Stimulated activated CD4-positive, alpha-beta T cell treated with anti-CD3 and anti-CD28 coated beads, TNF-alpha, amount 100 ng/mL, for 1 hour (primary cell): ENCODE measurements around the gene ILK.

ENCODE experiments used
- DNase-seq, 3 donors: peaks; one replicate each; pipeline ENCODE4 v3.0.0-alpha.2; 2020; ENCODE audit warnings: low read depth in 3 of 3, low spot score in 1 of 3

ILK gene

DNA sequence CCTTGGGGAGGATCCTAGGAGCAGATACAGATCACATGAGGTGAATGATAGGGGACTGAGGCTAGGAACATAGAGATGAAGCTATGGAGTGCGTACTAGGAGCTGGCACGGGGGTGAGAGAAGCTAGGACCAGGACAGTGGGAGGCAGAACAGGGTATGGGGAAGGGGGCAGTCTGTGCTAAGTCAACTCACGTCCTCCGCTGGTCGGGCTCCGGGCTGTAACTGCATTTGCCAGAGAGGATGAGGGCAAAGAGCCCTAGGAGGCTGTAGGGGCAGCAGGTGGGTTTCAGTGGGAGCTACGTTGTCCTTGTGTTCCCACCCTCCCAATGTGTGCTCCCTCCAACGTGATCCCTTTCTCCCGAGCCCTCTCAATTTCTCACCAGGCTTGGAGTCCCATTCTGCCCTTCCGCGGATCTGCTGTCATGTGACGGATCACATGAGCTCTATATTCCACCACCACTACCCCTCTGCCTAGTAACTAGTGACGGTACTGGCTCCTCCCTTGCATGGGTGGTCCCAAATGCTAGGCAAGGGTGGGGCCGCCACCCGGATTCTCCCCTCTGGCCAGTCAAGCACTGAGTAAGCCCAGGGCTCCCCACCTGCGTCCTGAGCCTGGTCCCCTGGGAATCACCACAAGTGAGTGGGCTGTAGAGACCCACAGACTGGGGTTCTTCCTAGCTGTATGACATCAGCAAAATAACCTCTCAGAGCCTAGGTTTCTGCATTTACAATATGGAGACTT is 15.6 kb downstream of the ILK start, which contains the start of gene TPP1:
TSS of gene TPP1 (minus strand) at position 419 of the 742 bp plus-strand sequence. CDS start at position 397, 22 bp downstream.
- DNase-seq: peak; percentile 64 to 75 (median 68)

- DNase-seq: no peak
Measured at GRCh38 chr11:6620636-6621035, 17.1 kb downstream of the ILK start.

- DNase-seq: no peak
Measured at GRCh38 chr11:6621711-6622211, 18.2 kb downstream of the ILK start.

DNA sequence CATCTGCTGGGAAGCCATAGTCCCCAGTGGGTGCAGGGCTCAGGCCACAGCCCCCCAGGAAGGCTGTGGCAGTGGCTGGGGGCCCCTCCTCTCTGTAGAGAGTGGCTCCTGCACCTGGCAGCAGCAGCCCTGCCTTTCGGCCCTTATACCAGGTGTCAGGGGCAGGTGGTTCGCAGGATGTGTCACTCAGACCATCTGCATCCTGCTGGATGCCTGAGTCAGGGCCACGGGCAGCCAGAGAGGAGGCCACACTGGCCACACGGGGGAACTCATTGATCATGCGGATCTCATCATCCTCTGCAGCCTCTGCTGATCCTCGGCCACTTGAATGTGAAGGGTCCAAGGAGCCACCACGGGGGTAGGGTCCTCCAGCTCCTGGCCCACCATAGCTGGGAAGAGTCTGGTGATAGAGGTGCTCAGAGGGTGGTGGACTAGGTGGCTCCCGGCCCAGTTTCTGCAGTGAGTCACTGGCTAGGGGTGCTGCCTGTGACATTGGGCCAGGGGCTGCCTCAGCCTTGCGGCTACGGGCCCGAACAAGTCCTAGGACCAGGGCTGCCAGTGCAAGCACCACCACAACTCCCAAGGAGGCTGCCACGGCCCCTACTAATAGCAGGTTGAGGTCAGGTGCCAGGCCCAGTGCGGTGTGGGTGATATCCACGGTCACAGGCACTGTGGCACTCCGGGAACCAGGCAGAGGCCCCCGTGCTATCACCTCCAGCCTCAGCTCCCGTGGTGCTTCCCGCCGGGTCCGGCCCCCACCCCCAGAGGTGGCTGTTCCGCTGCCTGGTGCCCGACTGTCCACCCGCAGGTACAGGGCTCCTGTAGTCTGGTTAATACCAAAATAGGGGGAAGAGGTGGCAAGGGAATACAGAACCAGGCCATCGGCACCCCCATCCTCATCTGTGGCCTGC is 18.9 kb downstream of the ILK start:
- DNase-seq: no peak

DNA sequence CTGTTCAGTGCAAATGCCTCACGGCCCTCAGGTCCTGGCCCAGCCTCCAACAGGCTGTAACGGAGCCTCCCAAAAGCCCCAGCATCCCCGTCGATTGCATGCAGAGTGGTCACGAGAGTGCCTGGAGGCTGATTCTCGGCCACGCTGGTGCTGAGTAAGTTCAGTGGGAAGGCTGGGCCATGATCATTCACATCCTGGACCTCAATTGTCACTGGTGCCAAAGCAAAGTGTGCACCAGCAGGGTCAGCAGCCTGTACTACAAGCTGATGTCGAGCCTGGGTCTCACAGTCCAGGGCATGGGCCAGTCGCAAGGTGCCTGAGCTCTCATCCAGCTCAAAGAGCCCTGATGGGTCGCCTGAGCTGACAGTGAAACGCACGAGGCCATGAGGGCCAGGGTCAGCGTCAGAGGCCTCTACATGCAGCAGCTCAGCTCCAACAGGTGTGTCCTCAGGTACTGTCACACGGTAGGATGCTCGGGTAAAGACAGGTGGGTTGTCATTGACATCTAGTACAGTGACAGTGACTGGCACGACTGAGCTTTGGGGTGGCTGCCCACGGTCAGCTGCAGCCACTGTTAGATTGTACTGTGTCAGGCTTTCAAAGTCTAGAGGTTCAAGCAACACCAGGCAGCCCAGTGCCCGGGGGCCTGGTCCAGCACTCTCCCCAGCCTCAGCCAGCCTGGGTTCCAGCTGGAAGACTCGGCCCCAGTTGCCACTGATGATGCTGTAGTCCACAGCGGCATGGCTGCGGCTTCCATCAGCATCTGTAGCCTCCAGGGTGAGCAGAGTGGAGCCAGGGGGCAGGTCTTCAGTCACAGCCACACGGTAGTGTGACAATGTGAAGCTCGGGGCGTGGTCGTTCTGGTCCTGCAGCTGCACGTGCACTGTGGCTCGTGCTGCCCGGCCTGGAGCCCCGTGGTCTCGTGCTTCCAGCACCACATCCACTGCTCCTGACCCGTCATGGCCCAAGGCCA is 20.1 kb downstream of the ILK start:
- DNase-seq: no peak

GRCh38 chr11:6625156-6625831 is 21.7 kb downstream of the ILK start:
- no peak for DNase-seq

- DNase-seq: no peak
Measured at GRCh38 chr11:6625832-6626420, 22.4 kb downstream of the ILK start.

DNA sequence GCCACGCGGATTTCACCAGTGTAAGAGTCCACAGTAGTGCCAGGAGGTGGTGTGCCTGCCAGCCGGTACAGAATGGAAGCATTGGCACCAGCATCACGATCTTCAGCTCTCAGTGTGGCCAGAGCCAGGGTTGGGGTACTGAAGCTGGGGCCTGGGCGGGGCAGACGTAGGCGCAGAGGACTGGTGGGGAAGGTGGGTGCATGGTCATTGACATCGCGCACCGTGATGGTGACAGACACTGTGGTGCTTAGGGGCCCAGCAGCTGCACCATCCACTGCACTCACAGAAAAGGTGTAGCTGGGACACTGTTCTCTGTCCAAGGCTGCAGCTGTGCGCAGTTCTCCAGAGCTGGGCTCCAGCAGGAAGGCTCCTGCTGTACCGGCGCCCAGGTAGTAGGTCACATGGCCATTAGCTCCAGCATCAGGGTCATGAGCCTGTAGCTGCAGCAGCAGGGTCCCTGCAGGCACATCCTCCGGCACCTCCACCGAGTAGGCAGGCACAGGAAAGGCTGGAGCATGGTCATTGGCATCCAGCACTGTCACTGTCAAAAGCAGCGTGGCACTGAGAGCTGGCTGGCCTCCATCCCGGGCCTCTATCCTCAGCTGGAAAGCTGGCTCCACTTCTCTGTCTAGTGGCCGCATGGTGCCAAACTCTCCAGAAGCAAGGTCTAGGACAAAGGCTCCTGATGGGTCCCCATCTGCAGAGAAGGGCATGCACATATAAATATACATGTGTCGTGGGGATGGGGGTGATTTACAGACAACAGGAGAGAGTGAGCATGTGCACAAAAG is 23.6 kb downstream of the ILK start:
- no peak for DNase-seq

DNA sequence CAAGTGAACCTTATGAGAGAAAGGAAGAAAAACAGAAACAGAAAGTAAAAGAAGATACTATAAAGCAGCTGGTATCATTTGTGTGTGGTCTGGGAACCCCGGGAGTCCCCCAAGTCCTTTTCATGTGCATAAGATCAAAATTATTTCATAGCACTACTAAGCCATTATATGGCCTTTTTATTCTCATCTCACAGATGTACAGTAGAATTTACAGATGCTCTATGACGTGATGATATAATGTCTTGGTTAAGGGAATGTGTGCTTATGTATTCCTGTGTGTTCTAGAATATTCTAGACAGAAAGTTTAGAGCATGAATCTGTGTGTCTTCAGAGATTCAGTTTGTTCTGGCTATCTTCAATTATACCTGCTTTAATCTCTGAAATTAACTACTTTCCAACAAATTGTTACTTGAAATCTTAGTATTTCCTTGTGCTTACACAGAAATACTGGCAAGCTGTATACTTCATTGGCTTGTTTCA is 24.2 kb downstream of the ILK start:
- DNase-seq: no peak

- DNase-seq: no peak
Measured at GRCh38 chr11:6628526-6628925, 25.0 kb downstream of the ILK start.

- no peak for DNase-seq
Measured at GRCh38 chr11:6629573-6629891, 26.0 kb downstream of the ILK start.

GRCh38 chr11:6629892-6630631 is 26.5 kb downstream of the ILK start:
- no peak for DNase-seq

- DNase-seq: no peak
Measured at GRCh38 chr11:6630632-6631291, 27.2 kb downstream of the ILK start.

- no peak for DNase-seq
Measured at GRCh38 chr11:6631361-6631890, 27.9 kb downstream of the ILK start.

GRCh38 chr11:6632116-6633073 is 28.8 kb downstream of the ILK start:
- DNase-seq: no peak
